Kidney (tissue), 14 donors: ENCODE measurements around the gene ZFTA. TPM values are rescaled to one million over a fixed set of nuclear protein-coding genes. Genes with fewer than 3 reads are reported as not detected.

Source experiments
- DNase-seq, 5 donors: peaks; one replicate each; pipeline ENCODE4 v3.0.0-alpha.2; 2013 to 2020
- FAIRE-seq: peaks from 2 replicates; lab custom pipeline; 2012; peaks lifted over from hg19 to GRCh38; lab: Jason Lieb, UNC
- H3K27ac ChIP-seq, 2 donors: one replicate each; pipeline ENCODE4 v1.7.0; 2013; ENCODE audit warnings: low read depth in 2 of 2, low read length in 2 of 2, inconsistent platforms in 1 of 2
- H3K27me3 ChIP-seq: one replicate; pipeline ENCODE4 v1.7.1; 2013; ENCODE audit warnings: low read length, inconsistent platforms; ENCODE audit not compliant: control insufficient read depth, insufficient read depth
- H3K36me3 ChIP-seq, 3 donors: one replicate each; pipeline versions ENCODE4 v1.7.0 to v1.7.1; 2013; ENCODE audit warnings: low read length in 3 of 3, control low read depth in 1 of 3, inconsistent platforms in 1 of 3; ENCODE audit not compliant: insufficient read depth in 3 of 3, control insufficient read depth in 2 of 3
- H3K4me1 ChIP-seq, 3 donors: one replicate each; pipeline versions ENCODE4 v1.7.0 to v1.7.1; 2013; ENCODE audit warnings: low read length in 3 of 3, inconsistent platforms in 1 of 3, low read depth in 1 of 3; ENCODE audit not compliant: control insufficient read depth in 2 of 3, insufficient read depth in 2 of 3
- H3K4me3 ChIP-seq, 3 donors: one replicate each; pipeline versions ENCODE4 v1.7.0 to v1.8.1; 2013; ENCODE audit warnings: low read length in 3 of 3, control low read depth in 1 of 3, inconsistent platforms in 1 of 3
- H3K9ac ChIP-seq, 3 donors: one replicate each; pipeline versions ENCODE4 v1.7.0 to v1.7.1; 2013; ENCODE audit warnings: low read length in 3 of 3, control low read depth in 1 of 3, inconsistent platforms in 1 of 3
- H3K9me3 ChIP-seq, 3 donors: one replicate each; pipeline versions ENCODE4 v1.7.0 to v1.7.1; 2013; ENCODE audit warnings: low read length in 3 of 3, control low read depth in 1 of 3, inconsistent platforms in 1 of 3; ENCODE audit not compliant: control insufficient read depth in 2 of 3, insufficient read depth in 1 of 3
- intact Hi-C: fragments of 100-400 bp; cut with DNase I; formaldehyde crosslinking; loops from one replicate; pipeline ENCODE4 v1.11.1; 2022
- polyA plus RNA-seq: library from polyadenylated mRNA; stranded (reverse); fragments of 350-450 nt; fragmentation: Illumina TruSeq; extraction: RNeasy Lipid Tissue Mini Kit (QIAGEN cat#74804); gene quantifications from one replicate; pipeline ENCODE4 v1.2.3, GENCODE V29; 2014; ENCODE audit warnings: low read depth, low replicate concordance; ENCODE audit not compliant: insufficient read depth
- total RNA-seq: library from RNA; stranded (reverse); fragmentation: NEBNext Ultra II Directional; extraction: Animal tissue kit (Norgen Biotek cat#: 25700); gene quantifications from one replicate; pipeline ENCODE4 v1.2.1, GENCODE V29; 2021
- TF ChIP-seq, protein P1 (sequence below): IDR thresholded peaks from 3 replicates; pipeline ENCODE4 v1.5.1; 2012; ENCODE audit warnings: mild to moderate bottlenecking, moderate library complexity, borderline replicate concordance; ENCODE audit not compliant: insufficient read depth; ENCODE audit errors: extremely low read depth
- donor health status: control.
- donor health status: control.
- donor health status: control.
- donor health status: control.
- donor health status: control.
- donor health status: DM: yes; HTN: yes; CAD: no.
- donor health status: Normal renal cell carcinoma (clear cell type).

Gene ZFTA
- total and polyA plus RNA-seq, 2 donors from 2014 or later: 10.8 to 14.4 TPM

DNA sequence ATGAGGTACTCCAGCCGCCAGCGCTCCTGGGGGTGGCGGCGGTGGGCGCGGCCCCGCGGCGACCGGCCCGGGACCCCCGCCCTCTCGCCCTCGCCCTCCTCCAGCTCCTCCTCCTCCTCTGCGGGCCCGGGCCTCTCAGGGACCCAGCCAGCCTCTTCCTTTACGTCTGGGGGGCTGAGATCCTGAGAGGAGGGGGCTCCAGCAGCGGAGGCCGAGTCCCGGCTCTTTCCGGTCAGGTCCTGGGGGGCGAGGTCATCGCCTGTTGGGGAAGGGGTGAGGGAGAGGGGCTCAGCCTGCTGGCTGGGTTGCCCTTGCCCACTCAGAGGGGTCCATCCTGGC lies 4.3 kb downstream of the ZFTA start:
- Histone ChIP-seq H3K9me3 (no peaks in the 10 kb centered on the region), H3K36me3 (peaks cover 0 to 2% (median 0%) of the 10 kb centered on the region in 3 donors), H3K27me3 (no peaks in the 10 kb centered on the region), H3K27ac (peak overlapping the region; percentile 26 to 67), H3K4me3 (no peak overlapping the region), H3K9ac (no peak overlapping the region), H3K4me1 (peaks cover 0 to 19% (median 7%) of the 10 kb centered on the region in 3 donors)
- intact Hi-C loops: no loop called here
- DNase-seq (peak in 3 of 5 donors; percentile 32 to 79 (median 75)), FAIRE-seq (no peak)
- TF ChIP-seq, protein P1, sequence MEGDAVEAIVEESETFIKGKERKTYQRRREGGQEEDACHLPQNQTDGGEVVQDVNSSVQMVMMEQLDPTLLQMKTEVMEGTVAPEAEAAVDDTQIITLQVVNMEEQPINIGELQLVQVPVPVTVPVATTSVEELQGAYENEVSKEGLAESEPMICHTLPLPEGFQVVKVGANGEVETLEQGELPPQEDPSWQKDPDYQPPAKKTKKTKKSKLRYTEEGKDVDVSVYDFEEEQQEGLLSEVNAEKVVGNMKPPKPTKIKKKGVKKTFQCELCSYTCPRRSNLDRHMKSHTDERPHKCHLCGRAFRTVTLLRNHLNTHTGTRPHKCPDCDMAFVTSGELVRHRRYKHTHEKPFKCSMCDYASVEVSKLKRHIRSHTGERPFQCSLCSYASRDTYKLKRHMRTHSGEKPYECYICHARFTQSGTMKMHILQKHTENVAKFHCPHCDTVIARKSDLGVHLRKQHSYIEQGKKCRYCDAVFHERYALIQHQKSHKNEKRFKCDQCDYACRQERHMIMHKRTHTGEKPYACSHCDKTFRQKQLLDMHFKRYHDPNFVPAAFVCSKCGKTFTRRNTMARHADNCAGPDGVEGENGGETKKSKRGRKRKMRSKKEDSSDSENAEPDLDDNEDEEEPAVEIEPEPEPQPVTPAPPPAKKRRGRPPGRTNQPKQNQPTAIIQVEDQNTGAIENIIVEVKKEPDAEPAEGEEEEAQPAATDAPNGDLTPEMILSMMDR: no peak

DNA sequence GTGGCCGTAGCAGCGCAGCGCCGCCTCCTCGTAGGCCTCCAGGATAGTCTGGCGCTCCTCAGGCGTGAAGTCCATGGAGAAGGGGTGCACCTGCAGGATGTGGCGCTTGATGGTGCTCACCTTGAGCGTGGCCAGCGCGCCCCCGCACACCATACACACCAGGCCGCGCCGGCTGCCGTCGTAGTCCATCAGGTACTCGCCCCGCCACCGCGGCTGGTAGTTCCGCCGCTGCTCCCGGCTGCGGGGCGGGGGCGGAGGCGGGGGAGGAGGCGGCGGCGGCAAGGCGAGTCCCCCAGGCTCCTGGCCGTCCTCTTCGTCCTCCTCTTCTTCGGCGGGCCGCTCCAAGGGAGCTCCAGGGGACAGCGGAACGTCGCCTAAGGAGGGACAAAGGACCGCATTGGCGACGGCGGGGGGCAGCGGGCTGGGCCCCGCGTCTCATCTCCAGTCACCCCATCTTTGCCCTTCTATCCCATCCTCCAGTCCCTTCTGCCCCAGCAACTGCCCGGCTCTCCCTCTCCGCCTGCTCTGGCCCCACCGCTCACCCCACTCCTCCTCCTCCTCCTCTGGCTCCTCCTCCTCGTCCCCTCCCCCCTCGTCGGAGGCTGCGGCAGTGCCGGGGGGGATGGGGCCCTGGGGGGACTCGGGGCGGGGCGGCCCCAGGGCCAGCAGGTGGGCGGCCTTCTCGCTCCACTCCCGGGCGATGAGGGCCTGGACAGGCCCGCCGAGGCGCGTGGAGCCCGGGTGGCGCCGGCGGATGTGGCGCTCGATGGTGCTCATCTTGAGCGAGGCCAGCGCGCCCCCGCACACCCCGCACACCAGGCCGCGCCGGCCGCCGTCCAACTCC lies 4.9 kb downstream of the ZFTA start:
- Histone ChIP-seq H3K9ac (no peak overlapping the region), H3K27ac (peak overlapping the region; percentile 22 to 28), H3K4me1 (peaks cover 0 to 19% (median 7%) of the 10 kb centered on the region in 3 donors), H3K27me3 (no peaks in the 10 kb centered on the region), H3K9me3 (no peaks in the 10 kb centered on the region), H3K36me3 (peaks cover 0 to 2% (median 0%) of the 10 kb centered on the region in 3 donors), H3K4me3 (peak overlapping the region in 1 of 3 donors; percentile 44)
- FAIRE-seq (no peak), DNase-seq (peak; percentile 71 to 89 (median 75))
- TF ChIP-seq, protein P1: no peak
- intact Hi-C loops: no loop called here

DNA sequence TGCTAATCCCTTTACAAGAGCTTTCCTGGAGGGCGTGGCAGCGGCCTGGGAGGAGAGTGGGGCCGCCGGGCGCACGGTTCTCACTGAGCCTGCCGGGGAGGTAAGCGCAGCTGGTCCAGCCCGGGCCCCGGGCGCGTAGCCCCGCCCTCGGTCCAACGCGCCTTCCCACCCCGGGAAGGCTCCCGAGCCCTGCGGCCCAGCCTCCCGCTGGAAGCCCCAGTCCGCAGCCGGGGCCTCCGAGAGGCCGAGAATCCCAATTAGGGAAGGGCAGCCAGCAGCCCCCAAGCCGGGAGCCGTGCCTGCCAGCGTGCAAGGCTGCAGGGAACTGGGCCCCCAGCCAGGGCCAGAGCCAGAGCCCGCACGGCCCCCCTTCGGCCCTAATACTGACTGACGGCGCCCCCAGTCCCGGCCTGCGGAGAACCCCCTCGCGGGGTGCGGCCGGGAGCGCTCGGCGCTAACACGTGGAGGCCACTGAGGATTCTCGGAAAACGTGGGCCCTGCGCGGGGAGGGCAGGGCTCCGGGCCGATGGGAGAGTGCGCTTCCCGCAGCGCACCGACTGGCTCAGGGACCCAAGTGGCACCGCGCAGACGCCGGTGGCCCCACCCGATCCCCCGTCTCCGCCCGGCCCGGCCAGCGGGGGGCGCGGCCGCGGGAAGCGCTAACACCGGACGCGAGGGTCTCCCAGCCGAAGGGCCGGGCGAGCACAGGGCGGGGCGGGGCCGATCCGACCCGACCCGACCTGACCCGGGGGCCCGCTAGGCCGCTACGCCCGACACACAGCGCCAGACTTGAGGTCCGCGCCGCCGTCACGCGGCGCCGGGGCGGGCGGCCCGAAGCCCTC lies 5.7 kb downstream of the ZFTA start:
- no peaks in the 10 kb centered on the region for H3K27me3 ChIP-seq
- H3K36me3 ChIP-seq: peaks cover 0 to 3% (median 2%) of the 10 kb centered on the region in 3 donors
- H3K4me1 ChIP-seq: peaks cover 0 to 19% (median 7%) of the 10 kb centered on the region in 3 donors
- H3K9me3 ChIP-seq: no peaks in the 10 kb centered on the region
- FAIRE-seq (no peak), DNase-seq (peak; percentile 57 to 82 (median 69))
- H3K27ac ChIP-seq: no peak overlapping the region
- peak overlapping the region in 1 of 3 donors; percentile 44 for H3K4me3 ChIP-seq
- H3K9ac ChIP-seq: no peak overlapping the region
- intact Hi-C loops: no loop called here
- TF ChIP-seq, protein P1: no peak
